Stimulated activated CD8-positive, alpha-beta memory T cell treated with anti-CD3 and anti-CD28 coated beads, Interleukin-4, amount 100 ng/mL, for 1 hour (primary cell): ENCODE measurements around the gene USP24.
"Not testable (repeated sequence)": the region's sequence is repeated elsewhere in the genome, so short reads cannot be mapped to it uniquely, and the experiment has no call there.

Experiments used
- DNase-seq, 2 donors: peaks; one replicate each; pipeline ENCODE4 v3.0.0-alpha.2; 2020; ENCODE audit warnings: low read depth in 2 of 2, low spot score in 1 of 2

Gene USP24

DNA sequence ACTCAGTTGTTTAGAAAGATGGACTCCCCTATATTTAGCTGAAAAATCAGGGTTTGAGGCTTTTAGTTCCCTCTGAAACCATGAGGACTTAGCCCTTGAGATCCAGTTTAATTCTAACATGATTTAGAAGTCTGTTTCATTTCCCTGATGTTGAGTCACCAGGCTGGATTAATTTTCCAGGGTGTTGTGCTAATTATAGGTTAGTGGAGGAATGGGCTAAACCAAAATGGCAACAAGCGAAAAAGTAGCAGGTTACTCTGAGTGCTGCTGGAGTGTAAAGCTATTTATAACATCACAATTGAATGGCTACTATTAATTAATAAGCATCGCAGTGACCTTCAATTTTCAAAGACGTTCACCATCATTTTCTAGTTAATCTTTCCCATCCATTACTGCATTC lies 15.5 kb upstream of the USP24 start:
- no peak for DNase-seq

DNA sequence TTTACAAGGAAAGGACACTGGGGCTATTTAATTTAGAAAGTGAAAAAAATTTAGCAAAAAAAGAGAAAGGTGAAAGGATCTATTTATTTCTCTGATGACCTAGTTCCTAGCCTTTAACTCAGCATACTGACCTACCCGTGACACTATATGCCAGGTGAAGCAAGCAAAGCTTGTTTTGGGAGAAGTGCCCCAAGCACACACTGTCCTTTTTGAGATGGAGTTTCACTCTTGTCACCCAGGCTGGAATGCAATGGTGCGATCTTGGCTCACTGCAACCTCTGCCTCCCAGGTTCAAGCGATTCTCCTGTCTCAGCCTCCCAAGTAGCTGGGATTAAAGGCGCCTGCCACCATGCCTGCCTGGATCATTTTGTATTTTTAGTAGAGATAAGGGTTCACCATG lies 14.6 kb upstream of the USP24 start:
- not testable (repeated sequence) for DNase-seq

DNA sequence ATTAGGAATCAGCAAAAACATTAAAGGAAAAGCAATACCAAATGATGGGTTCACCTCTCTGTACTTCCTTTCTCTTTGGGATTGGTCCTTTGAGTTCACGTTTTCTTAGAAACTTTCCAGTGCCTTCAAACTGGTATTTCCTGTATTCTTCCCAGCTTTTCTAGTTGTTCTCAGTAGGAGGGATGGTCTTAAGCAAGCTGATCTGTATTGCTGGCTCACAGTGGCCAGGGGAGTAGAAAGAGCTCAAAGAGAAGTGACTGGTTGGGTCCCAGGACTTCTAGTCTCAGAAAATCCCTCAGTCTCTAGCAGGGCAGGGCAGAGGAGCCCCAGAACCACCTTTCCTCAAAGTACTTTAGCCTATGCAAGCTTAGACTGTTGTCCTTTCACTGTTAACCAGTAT lies 10.1 kb upstream of the USP24 start:
- DNase-seq, result no peak

DNA sequence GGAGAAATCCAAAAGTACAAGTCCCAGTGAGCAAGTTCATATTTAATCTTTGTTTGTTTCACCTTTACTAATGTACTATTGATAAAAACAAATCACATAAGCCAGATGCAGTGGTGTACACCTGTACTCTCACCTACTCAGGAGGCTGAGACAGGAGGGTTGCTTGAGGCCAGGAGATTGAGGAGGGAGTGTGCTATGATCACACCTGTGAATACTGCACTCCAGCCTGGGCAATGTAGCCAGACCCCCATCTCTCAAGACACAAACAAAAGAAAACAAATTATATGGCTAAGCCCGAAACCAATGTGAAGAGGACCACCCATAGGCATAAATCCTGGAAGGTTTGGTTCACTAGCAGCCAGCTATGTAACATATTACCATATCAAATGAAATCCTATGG lies 9.6 kb upstream of the USP24 start:
- no peak for DNase-seq

DNA sequence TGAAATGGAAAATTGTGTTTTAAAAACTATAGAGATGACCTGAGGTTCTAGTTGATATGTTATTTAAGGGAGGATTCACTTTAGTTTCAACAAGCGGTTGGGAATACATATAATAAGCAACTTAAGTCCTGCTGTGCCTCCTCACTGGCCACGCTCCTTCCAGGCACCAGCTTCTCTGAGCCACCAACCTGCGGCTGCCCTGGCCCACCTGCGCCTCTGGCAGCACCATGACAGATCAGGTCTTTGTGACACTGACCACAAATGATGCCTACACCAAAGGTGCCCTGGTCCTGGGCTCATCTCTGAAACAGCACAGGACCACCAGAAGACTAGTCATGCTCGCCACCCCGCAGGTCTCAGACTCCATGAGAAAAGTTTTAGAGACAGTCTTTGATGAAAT lies 7.0 kb upstream of the USP24 start:
- DNase-seq, result no peak

DNA sequence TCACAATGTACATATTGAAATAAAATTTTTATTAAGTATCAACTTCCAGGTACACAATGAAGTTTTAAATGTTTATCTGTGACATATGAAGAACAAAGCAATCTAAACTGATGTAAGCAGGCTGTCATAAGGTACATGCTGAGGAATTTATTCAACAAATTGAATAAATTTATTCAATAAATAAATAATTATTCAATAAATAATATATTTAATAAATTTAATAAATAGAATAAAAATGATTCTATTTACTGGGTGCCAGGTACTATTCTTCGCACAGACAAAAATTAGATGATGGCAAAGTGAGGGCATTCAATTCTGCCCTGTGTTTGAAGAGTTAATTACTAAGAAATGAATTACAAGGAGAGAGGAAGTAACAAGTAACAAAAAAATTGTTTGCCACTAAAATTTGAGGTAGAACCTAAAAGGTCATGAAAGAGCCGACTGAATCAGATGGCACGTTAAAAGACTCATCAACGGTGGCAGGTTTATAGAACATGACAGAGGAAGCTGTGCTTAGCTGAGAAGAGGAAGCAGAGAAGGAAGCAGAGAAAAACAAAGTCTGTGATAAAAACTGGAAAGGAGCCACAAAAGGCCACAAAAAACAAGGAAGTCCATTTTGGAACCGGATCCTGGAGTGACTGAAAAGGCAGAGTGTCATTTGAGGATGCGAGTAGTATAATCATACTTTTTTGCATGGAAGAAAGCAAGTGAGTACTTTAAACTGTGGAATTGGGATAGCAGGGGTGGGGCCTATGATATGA lies 2.2 kb upstream of the USP24 start:
- DNase-seq, result no peak

DNA sequence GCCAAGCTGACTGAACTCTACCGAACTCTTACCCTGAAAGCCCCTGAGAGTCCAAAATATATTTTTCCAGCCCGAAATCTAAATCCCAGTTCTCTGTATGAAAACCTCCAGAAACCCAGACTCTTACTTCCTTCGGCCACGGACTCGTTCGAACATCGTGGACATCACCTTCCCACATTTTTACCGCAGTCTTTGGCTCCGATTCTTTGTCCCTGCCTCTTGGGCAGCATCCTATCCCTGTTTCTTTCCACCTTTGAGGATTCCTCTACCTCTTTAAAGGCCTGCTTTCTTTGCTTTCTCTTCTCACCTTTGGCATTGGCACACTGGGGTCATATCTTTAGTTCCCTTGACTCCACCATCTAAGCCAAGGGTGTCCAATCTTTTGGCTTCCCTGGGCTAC lies 932 bp upstream of the USP24 start:
- DNase-seq, result no peak

DNA sequence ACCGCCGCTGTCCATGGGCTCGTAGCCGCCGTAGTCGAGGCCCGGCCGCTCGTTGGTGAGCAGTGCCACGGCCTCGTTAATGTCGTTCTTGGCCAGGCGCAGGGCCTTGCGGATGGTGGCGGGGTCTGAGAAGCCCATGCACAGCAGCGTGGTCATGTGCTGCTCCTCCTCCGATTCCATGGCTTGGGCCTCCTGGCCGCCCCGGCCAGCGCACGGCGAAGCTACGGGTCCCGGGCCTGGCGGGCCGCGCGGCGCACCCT lies 300 bp downstream of the USP24 start:
- no peak for DNase-seq

DNA sequence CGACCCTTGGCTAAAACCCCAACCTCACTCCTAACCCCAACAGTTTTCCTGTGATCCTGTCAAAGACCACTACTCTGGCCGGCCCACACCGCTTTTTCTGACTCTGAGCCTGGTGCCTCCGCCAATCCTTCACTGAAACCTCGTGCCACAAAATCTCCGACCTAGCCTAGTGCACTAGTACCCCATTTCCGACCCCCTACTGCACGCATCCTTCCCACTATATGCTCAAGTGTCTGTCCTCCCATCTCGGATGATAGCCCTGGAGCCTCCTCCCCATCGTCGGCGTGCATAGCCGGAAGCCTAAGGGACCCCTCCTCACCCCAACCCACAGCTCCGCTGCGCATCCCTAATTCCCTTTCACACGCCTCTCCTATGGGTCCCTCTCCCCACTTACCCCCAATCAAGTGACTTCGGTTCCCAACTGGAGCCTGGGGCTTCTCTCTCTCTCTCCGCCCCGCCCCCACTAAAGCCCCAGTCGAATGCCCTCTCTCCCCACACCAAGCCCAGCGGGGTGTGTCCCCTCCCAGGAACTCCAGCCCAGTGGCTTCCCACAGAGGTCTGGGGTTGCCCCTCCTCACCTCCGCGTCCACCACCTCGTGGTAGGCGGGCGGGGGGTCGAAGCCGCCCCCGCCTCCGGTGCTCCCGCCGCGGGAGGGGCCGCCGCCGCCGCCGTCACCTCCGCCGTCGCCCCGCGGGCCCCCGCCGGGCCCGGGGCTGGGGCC lies 791 bp downstream of the USP24 start:
- no peak for DNase-seq

DNA sequence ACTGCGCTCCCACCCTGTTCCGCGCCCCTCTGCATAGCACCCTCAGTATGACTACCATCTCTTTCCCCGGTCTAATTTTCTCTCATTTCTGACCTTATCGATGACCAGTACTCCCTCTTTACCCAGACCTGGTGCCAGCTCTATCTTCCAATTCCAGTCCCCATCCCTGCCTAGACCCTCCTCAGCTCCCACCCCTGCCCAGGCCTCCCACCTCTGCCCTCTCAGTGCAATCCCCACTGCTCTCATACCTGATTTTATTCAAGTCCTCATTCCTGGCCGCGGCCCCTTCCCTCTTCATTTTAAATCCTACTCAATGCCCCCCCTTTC lies 1.3 kb downstream of the USP24 start:
- DNase-seq, result no peak

DNA sequence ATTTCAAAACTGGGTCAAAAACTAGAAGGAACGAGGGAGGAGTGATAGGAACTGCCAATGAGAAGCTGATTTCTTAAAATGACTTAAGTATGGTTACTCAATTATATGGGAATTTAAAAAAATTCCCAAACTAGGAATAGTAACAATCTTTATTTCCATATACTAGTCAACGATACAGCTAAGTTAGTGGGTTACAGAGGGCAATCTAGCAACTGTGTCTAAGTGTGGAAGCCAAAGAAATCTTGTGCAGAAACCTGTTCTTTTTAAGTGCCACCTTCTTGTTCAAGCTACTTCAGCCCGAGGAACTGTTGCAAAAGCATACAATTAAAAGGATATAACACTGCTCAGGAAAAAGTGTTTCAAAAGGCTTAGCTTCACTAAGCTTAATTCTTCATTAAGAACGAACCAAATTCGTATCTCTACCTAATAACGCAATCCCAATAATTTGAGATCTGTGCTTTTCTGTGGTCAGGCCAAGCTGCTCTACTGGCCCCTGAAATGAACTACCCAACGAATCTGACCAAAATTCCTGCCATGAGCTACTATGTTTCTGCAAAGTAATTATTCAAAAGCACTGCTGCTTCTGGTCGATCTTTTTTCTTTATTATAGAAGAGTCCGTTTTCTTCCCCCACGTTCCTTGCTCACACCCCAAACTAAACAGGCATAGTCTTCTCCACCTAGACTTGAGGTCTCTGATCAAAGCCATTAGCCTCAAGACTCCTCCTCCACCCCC lies 1.8 kb downstream of the USP24 start:
- DNase-seq, result no peak

DNA sequence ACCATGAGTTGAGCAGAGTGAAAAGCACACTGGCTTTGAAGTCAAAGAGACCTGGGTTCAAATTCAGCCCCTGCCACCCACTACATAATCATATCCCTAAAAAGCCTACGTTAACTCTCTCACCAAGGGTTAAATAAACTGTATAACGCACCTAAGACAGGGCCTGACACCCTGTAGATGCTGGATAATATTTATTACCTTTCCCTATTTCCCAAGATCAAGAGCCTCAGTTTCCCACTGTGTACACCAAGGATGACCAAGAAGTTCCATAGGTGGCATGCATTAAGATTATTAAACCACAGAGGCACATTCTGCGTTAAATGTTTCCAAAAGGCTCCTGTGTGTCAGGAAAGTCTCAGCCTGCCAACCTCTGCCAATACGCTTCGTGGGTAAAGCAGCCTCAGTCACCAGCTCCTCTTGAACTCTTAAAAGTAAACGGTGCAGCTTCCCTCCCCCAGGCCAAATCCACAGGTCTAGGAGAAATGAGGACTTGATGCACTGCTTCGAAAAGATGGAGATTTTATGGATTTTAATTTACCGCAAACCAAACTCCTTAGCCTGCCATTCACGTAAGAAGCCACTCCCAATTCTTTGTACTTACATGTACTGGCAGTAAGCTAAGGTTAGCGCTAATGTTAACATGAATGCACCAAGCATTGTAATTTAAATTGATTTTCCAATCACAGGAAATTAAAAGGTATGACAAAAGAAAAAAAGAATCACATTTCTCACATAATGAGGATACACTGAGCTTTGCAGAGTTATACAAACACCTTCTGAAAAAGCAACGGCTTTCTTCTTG lies 2.6 kb downstream of the USP24 start:
- DNase-seq, result no peak

DNA sequence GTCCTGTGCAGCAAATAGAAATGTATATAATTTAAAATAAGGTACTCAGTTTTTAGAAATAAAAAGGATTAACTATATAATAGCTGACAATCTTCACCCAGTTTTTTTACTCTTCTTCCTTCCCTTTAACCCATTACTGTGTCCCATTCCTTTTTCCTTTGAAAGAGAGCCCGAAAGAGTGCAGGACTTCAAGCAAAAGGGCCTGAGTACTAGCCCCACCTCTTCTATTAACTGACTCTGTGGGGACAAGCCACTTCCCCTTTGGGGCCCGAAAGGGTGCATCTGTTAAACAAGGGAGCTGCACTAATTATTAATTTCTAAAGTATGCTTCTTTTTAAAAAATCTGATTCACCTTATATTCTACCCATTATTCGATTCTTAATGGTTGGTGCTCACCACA lies 3.3 kb downstream of the USP24 start:
- DNase-seq, result no peak

DNA sequence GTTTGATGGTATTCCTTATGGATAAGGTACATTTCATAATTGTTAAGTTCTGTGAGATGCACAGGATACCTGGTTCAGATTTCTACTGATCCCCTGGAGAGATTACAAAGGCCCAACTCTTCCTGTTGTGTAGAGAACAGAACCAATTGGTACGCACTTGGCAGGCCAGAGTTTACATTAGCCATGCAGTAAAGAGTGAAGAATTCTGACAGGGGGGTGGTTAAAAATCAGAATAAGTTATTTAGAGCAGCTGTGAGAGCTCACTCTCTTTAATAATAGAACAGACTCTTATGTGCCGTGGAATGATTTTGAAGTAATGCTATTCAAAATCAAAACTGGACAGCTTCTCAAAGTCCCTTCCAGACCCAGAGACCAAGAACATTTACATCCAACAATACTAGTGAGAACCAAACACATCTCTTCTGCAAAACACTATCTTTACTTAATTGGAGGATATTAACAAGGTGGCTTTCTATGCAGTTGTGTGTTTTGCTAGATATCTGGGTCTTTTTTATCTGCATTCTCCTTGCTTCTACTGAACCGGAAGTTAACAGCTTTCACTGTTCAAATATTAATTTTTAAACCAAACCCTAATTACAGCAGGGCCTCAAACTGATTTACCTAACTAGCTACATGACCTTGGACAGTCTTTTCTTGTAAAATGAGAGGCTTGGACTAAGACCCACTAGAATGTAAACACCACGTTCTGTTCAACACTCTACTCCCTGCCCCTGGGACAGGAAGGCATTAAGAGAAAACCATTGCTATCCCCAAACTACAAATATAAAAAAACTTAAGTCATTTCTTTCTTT lies 4.0 kb downstream of the USP24 start:
- DNase-seq, result no peak

DNA sequence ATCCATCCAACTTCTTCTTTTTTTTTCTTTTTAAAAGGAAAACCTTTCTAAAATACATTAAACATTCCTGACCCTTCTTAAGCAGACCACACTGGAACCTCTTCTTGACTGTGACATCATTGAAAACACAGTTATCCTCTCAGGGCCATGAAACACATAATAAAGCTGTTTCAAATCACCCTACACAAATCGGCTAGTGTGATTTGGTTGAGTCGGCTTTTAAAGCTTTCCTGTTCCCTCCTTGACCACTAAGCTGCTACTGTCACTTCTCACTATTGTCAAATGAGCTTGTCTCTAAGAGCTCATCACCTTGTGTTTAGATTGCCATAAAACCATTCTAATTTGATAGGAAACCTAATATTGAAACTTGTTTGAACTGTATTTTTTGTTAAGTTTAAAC lies 5.9 kb downstream of the USP24 start:
- no peak for DNase-seq

DNA sequence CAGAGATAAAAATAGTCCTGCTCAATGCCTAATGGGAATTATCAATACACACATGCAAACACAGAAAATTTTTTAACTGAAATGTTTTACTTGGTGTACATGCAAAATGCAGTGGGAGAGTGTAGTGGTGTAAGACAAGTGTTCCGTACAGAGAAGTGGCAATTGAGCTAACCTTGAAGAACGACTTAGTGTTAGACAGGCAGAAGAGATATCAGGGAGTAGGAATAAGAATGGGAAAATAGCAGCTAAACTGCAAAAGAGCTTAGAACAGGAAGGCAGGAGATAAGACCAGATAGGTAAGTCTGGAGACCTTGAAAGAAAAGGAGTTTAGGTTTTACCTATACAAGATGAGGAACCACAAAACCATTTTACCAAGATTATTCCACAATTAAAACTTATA lies 9.0 kb downstream of the USP24 start:
- no peak for DNase-seq

DNA sequence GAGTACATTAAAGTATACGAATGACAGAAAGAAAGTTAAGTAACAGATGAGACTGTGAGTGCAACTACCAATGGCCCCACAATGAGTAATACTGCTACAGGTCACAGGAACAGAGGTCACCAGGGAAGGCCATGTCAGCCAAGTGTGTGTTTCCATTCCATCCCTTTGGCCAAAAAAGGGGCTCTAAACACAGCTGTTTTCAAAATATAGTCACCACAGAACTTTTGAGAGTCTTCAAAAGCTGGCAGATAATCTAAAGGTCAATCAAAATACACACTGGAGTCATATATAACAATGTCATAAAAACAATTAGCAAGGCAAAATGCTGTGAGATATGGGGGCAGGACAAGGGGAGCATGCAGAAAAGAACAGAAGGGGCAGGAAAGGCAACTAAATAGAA lies 10.2 kb downstream of the USP24 start:
- no peak for DNase-seq

DNA sequence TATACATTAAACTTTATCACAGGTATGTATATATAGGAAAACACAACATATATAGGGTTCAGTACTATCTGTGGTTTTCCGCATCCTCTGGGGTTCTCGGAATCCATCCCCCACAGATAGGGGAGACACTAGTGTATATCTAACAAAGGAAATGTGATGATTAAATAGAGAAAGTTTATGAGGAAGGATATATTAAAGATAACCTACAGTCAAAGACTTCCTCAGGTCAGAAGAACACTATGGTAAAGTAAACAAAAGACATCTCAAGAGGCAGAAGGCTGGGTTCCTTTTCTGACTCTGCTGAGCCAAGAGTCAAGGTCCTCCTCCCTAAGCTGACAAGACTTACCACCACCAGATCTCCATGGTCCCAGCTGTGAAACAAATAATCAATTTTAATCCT lies 12.1 kb downstream of the USP24 start:
- DNase-seq, result no peak

DNA sequence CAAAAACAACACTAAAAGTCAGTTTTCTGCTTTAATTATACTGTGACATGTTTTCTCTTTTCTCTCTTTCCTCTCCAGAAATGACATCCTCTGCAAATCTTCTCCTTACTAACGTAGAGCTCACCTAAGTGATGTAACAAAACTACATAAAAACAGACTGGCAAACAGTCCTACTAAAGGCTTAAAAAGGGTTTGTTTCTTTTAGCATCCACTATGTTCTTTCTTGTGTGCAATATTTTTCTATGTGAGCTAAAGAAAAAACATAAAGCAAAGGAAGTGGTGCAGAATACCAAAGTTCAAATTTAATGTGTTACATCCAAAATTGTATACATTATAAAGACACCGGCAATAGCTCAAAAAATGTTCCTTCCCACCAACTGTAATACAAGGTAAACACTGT lies 14.5 kb downstream of the USP24 start:
- no peak for DNase-seq

DNA sequence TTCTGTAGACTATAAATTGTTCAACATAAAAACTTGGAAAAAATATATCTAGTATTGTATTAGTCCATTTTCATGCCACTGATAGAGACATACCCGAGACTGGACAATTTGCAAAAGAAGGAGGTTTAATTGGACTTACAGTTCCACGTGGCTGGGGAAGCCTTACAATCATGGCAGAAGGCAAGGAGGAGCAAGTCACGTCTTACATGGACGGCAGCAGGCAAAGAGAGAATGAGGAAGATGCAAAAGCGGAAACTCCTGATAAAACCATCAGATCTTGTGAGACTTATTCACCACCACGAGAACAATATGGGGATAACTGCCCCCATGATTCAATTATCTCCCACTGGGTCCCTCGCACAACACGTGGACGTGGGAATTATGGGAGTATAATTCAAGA lies 15.4 kb downstream of the USP24 start:
- DNase-seq, result not testable (repeated sequence)

DNA sequence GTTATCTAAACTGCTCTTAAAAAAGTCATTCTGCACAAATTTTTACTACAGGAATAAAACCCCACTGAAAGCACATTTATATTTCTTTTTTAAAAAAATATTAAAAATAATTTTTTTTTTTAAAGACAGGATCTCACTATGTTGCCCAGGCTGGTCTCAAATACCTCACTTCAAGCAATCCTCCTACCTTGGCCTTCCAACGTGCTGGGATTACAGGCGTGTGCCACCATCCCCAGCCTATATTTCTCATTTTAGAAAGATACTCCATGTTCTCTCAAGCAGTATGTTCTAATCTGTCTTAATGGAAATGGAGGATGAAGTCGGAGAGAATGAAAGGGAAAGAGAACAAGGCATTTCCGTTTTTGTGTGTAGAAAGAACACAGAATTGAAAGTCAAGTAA lies 17.1 kb downstream of the USP24 start:
- no peak for DNase-seq
